NB4 (cell line): ENCODE measurements around the gene GINS2.

Experiments
- DNase-seq: peaks from one replicate; pipeline ENCODE4 v3.0.0; 2010; ENCODE audit warnings: low read depth
- H3K4me3 ChIP-seq: one replicate; pipeline ENCODE4 v1.5.1; 2011; ENCODE audit warnings: mild to moderate bottlenecking, low read depth, low read length, moderate library complexity
- MYC ChIP-seq: IDR thresholded peaks from 2 replicates; pipeline ENCODE4 v1.6.1; 2011; ENCODE audit warnings: low read depth, low read length
- POLR2A ChIP-seq: IDR thresholded peaks from 2 replicates; pipeline ENCODE4 v1.6.1; 2011; ENCODE audit warnings: mild to moderate bottlenecking; ENCODE audit not compliant: insufficient read length; ENCODE audit errors: extremely low read depth
- TF ChIP-seq, protein P1 (sequence below): IDR thresholded peaks from one replicate; pipeline ENCODE4 v1.5.1; 2012; ENCODE audit warnings: low read depth, low read length
- TF ChIP-seq, protein P2 (sequence below): IDR thresholded peaks from 2 replicates; pipeline ENCODE4 v1.6.1; 2011; ENCODE audit warnings: low read depth, low read length

The GINS2 gene

DNA sequence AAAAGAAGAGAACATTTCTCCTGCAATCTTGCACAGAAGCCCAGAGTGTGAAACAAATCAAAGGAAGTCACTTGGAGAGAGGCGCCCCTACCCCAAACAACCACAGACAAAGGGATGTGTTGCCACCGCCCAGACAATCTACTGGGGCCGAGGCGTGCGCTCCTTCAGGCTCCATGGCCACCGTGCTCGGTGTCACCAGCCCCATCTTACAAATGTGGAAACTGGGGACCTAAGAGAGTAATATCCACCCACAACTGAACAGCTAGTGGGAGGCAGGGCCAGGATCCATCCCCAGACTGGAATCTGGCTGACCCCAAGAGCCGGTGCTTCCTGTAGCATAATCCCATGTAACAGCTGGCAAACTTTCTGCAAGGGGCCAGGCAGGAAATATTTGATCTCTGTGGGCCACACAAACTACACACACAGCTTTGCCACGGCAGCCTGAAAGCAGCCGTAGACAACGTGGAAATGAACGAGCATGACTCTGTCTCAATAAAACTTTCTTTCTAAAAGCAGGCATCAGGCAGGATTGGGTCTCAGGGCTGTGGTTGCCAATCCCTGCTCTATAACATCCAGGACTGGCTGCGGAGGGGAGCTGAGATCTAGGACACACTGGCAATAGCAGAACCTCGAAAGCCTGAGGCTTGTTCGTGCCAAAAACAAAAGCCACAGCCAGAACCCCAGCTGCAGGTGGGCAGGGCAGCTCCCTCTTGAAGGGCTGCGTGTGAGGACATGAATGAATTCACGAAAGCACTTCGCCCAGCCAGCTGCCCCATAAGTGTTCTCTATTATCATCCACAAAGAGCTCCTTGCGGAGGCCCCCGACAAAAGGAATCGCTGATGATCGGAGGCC, 26.6 kb upstream of the GINS2 start:
- H3K4me3 ChIP-seq, result no peak overlapping the region
- TF ChIP-seq, protein P1, sequence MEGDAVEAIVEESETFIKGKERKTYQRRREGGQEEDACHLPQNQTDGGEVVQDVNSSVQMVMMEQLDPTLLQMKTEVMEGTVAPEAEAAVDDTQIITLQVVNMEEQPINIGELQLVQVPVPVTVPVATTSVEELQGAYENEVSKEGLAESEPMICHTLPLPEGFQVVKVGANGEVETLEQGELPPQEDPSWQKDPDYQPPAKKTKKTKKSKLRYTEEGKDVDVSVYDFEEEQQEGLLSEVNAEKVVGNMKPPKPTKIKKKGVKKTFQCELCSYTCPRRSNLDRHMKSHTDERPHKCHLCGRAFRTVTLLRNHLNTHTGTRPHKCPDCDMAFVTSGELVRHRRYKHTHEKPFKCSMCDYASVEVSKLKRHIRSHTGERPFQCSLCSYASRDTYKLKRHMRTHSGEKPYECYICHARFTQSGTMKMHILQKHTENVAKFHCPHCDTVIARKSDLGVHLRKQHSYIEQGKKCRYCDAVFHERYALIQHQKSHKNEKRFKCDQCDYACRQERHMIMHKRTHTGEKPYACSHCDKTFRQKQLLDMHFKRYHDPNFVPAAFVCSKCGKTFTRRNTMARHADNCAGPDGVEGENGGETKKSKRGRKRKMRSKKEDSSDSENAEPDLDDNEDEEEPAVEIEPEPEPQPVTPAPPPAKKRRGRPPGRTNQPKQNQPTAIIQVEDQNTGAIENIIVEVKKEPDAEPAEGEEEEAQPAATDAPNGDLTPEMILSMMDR, result no peak
- TF ChIP-seq POLR2A (no peak), MYC (no peak)
- TF ChIP-seq, protein P2, sequence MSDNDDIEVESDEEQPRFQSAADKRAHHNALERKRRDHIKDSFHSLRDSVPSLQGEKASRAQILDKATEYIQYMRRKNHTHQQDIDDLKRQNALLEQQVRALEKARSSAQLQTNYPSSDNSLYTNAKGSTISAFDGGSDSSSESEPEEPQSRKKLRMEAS, result no peak
- no peak for DNase-seq

DNA sequence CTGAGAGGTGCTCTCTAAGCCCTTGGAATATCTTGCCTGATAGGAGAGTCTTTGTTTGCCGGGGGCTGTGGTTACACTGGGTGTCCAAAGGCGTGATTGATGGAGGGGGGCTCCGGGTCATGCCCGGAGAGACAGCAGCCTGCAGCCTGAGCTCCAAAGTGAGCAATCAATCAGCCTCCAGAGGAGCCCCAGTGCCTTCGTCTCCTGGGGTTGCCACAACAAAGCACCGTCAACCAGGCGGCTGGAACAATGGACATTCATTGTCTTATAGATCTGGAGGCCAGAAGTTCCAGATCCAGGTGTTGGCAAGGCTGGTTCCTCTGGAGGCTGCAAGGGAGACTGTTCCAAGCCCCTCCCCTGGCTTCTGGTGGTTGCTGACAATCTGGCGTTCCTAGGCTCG, 24.0 kb upstream of the GINS2 start:
- TF ChIP-seq, protein P2, result no peak
- no peak for TF ChIP-seq MYC
- TF ChIP-seq, protein P1, result no peak
- H3K4me3 ChIP-seq, result no peak overlapping the region
- DNase-seq, result no peak

DNA sequence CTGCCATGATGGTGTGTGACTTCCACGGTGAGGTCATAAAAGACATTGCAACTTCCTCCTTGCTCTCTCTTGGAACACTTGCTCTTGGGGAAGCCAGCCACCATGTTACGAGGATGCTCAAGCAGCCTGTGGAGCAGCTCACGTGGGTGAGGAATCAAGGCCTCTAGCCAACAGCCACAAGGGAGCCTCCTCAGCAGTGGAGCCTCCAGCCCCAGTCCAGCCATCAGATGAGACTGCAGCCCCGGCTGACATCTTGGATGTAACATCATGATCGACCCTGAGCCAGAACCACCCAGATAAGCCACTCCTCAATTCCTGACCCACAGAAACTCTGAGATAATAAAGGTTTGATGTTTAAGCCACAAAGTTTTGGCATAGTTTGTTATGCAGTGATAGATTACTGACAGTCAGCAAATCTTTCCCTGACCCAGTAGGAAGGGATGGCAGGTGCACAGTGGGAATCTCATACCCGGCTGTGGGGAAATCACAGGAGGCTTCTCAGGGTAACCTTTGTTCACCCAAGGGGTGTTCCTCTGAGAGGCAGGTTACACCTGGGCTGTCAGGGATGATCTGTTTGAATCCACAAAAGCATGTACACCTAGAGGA, 23.3 kb upstream of the GINS2 start:
- TF ChIP-seq MYC (no peak), POLR2A (no peak)
- TF ChIP-seq, protein P2, result no peak
- TF ChIP-seq, protein P1, result no peak
- no peak for DNase-seq
- H3K4me3 ChIP-seq, result no peak overlapping the region

DNA sequence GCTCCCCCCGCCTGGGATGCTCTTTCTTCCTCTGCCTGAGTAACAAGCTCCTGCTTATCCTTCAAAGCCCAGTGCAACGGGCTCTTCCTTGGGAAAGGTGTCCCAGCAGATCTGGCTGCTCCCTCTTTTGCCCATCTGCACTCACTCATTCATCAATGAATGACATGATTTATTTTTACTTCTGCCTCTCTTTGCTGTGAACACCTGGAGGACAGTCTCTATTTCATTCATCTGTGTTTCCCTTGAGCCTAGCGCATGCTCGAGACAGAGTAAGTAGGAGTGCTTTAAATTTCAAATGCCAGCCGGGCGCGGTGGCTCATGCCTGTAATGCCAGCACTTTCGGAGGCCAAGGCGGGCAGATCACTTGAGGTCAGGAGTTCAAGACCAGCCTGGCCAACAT, 22.0 kb upstream of the GINS2 start:
- DNase-seq, result no peak
- TF ChIP-seq, protein P1, result no peak
- TF ChIP-seq, protein P2, result no peak
- TF ChIP-seq MYC (no peak), POLR2A (no peak)
- H3K4me3 ChIP-seq, result no peak overlapping the region

DNA sequence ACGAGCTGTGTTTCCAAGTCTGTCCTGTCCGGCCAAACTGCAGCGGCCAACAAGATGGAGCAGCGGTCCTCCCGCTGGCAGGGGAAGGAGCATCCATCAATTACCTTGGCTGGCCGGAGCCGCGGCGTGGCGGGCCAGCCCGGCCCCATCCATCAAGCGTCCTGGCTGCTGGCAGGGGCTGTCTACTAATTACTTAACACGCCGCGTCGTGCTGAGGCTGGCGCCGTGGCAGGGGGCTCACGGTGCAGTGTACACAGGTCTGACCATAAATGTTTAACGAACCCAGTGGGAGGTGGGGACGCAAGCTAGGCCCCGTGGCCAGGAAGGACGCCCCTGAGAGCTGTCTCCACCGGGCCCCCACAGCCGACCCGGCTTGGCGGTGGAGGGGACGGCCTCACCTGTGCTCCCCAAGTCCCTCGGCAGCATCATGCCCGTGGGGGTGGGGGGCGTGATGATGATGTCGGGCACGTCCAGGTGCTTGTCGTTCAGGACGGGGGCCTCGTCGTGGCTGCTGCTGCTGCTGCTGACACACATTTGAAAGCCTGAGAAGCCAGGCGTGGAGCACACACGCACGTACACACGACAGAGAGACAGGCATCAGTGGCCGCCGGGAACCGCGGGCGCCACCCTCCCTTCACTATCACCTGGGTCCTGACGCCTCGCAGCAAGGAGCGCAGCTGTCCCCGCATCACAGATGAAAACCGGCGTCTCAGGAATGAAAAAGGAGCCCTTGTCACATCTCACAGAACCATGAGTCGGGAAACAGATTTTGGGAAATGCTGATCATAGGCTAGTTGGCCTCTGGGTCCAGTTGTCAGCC, 21.2 kb upstream of the GINS2 start:
- DNase-seq, result no peak
- H3K4me3 ChIP-seq, result no peak overlapping the region
- TF ChIP-seq POLR2A (no peak), MYC (no peak)
- TF ChIP-seq, protein P1, result no peak
- TF ChIP-seq, protein P2, result no peak
